MCF 10A (cell line): ENCODE measurements around the gene CARD11. TPM values are rescaled to one million over a fixed set of nuclear protein-coding genes. Genes with fewer than 3 reads are reported as not detected.

Source experiments
- BruUV-seq: library from RNA; stranded (reverse); fragments of 400-500 nt; replicated peaks from 2 replicates; lab custom pipeline; 2021; lab: Mats Ljungman, UMichigan
- CTCF ChIA-PET: fragments of 300-600 bp; sonication (Branson Sonifier 250); formaldehyde crosslinking; extraction: SDS; loops from one replicate; lab custom pipeline; 2021; ENCODE audit warnings: antibody characterized with exemption, inconsistent platforms; lab: Yijun Ruan, JAX
- POLR2A ChIA-PET: fragments of 300-600, 350-650 bp; sonication (Branson Sonifier 250); formaldehyde crosslinking; extraction: SDS; loops from one replicate; lab custom pipeline; 2020; ENCODE audit warnings: antibody characterized with exemption, inconsistent platforms; lab: Yijun Ruan, JAX
- DNase-seq: peaks from one replicate; pipeline ENCODE4 v3.0.0-alpha.2; 2018; ENCODE audit not compliant: unreplicated experiment
- H3K27ac Mint-ChIP-seq: one replicate; pipeline ENCODE4 v1.8.0; 2022; ENCODE audit warnings: mild to moderate bottlenecking, low read depth, mixed read lengths; ENCODE audit not compliant: unreplicated experiment
- H3K27me3 Mint-ChIP-seq: one replicate; pipeline ENCODE4 v1.8.0; 2022; ENCODE audit warnings: mixed read lengths; ENCODE audit not compliant: insufficient read depth, unreplicated experiment
- H3K36me3 Mint-ChIP-seq: one replicate; pipeline ENCODE4 v1.8.0; 2022; ENCODE audit warnings: mild to moderate bottlenecking, moderate library complexity, mixed read lengths; ENCODE audit not compliant: insufficient read depth, unreplicated experiment
- H3K4me1 Mint-ChIP-seq: one replicate; pipeline ENCODE4 v1.8.0; 2022; ENCODE audit warnings: mixed read lengths; ENCODE audit not compliant: insufficient read depth, unreplicated experiment
- H3K4me3 Mint-ChIP-seq: one replicate; pipeline ENCODE4 v1.8.0; 2022; ENCODE audit warnings: mild to moderate bottlenecking, moderate library complexity, mixed read lengths; ENCODE audit not compliant: unreplicated experiment
- H3K9me3 Mint-ChIP-seq: one replicate; pipeline ENCODE4 v1.8.0; 2022; ENCODE audit warnings: mixed read lengths; ENCODE audit not compliant: unreplicated experiment
- CTCF ChIP-seq: fragments of 200-600 bp; IDR thresholded peaks from one replicate; pipeline ENCODE4 v1.8.0; 2022; ENCODE audit warnings: antibody characterized with exemption, mild to moderate bottlenecking; ENCODE audit not compliant: unreplicated experiment
- intact Hi-C: fragments of 100-400 bp; cut with micrococcal nuclease; formaldehyde crosslinking; loops from 2 replicates; pipeline ENCODE4 v1.14.1; 2022
- total RNA-seq: library from RNA; stranded (reverse); gene quantifications from 2 replicates; pipeline ENCODE4 v1.2.3, GENCODE V29; 2022

CARD11 gene
- total RNA-seq, 1 experiment from 2014 or later, result not detected

- BruUV-seq, result no TSS peak
- H3K4me3 Mint-ChIP-seq, result no peak overlapping the region
- no peak overlapping the region for H3K27ac Mint-ChIP-seq
- no peak for TF ChIP-seq CTCF
- no peak for DNase-seq
- H3K27me3 Mint-ChIP-seq, result no peaks in the 10 kb centered on the region
- intact Hi-C loops, result no loop called here
- ChIA-PET POLR2A (no interaction called here), CTCF (no interaction called here)
- no peaks in the 10 kb centered on the region for H3K9me3 Mint-ChIP-seq
- no peaks in the 10 kb centered on the region for H3K4me1 Mint-ChIP-seq
- H3K36me3 Mint-ChIP-seq, result no peaks in the 10 kb centered on the region
These were observed 74.9 kb downstream of the CARD11 start for GRCh38 chr7:2968616-2969397.

GRCh38 chr7:2968176-2968575, 75.5 kb downstream of the CARD11 start:
- no TSS peak for BruUV-seq
- Mint-ChIP-seq H3K27ac (no peak overlapping the region), H3K4me1 (no peaks in the 10 kb centered on the region), H3K9me3 (no peaks in the 10 kb centered on the region), H3K27me3 (no peaks in the 10 kb centered on the region), H3K4me3 (no peak overlapping the region), H3K36me3 (no peaks in the 10 kb centered on the region)
- ChIA-PET POLR2A (no interaction called here), CTCF (no interaction called here)
- no peak for TF ChIP-seq CTCF
- DNase-seq, result no peak
- intact Hi-C loops, result no loop called here

- no peak overlapping the region for H3K27ac Mint-ChIP-seq
- no peaks in the 10 kb centered on the region for H3K36me3 Mint-ChIP-seq
- no peak for TF ChIP-seq CTCF
- no TSS peak for BruUV-seq
- H3K9me3 Mint-ChIP-seq, result no peaks in the 10 kb centered on the region
- no peak for DNase-seq
- intact Hi-C loops, result no loop called here
- ChIA-PET CTCF (no interaction called here), POLR2A (no interaction called here)
- no peak overlapping the region for H3K4me3 Mint-ChIP-seq
- H3K4me1 Mint-ChIP-seq, result peaks cover 5% of the 10 kb centered on the region
- no peaks in the 10 kb centered on the region for H3K27me3 Mint-ChIP-seq
These were observed 76.0 kb downstream of the CARD11 start for GRCh38 chr7:2967705-2968104.

GRCh38 chr7:2967253-2967652, 76.4 kb downstream of the CARD11 start:
- BruUV-seq, result no TSS peak
- peaks cover 5% of the 10 kb centered on the region for H3K4me1 Mint-ChIP-seq
- no peaks in the 10 kb centered on the region for H3K9me3 Mint-ChIP-seq
- H3K27ac Mint-ChIP-seq, result no peak overlapping the region
- TF ChIP-seq CTCF, result no peak
- no peaks in the 10 kb centered on the region for H3K27me3 Mint-ChIP-seq
- no peak overlapping the region for H3K4me3 Mint-ChIP-seq
- POLR2A ChIA-PET, result no interaction called here
- intact Hi-C loops, result no loop called here
- no peak for DNase-seq
- no peaks in the 10 kb centered on the region for H3K36me3 Mint-ChIP-seq
- CTCF ChIA-PET, result no interaction called here
